ENCODE data around the gene USP1.

Gene USP1

GRCh38 chr1:62457955-62458354 lies 21.1 kb downstream of the USP1 start:
- TF ChIP-seq ZFX (IDR thresholded peaks at IDR 0.05) (no peak), CTCF (conservative IDR thresholded peaks at IDR 0.05) (no peak)
- no peak overlapping the region for H3K27ac ChIP-seq

DNA sequence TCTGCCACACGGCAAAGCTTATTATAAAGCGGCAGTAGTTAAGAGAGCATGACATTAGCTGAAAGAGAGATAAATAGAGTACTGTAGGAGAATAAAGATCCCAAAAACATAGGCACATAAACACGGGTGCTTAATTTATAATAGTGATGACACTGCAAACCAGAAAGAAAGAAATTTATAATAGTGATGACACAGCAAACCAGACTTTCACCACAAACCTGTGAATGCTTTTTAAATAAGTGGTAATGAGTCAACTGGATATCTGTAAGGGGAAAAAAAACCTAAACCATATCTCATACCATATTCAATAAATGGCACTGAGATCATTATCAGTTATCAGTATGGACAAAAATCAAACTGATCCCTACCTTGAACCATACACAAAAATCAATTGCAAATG lies 25.5 kb downstream of the USP1 start:
- no peak for TF ChIP-seq CTCF (conservative IDR thresholded peaks at IDR 0.05)
- TF ChIP-seq ZFX (IDR thresholded peaks at IDR 0.05): no peak
- no peak overlapping the region for H3K27ac ChIP-seq

- H3K27ac ChIP-seq: no peak overlapping the region
Observed at GRCh38 chr1:62467092-62467491, 30.2 kb downstream of the USP1 start.

DNA sequence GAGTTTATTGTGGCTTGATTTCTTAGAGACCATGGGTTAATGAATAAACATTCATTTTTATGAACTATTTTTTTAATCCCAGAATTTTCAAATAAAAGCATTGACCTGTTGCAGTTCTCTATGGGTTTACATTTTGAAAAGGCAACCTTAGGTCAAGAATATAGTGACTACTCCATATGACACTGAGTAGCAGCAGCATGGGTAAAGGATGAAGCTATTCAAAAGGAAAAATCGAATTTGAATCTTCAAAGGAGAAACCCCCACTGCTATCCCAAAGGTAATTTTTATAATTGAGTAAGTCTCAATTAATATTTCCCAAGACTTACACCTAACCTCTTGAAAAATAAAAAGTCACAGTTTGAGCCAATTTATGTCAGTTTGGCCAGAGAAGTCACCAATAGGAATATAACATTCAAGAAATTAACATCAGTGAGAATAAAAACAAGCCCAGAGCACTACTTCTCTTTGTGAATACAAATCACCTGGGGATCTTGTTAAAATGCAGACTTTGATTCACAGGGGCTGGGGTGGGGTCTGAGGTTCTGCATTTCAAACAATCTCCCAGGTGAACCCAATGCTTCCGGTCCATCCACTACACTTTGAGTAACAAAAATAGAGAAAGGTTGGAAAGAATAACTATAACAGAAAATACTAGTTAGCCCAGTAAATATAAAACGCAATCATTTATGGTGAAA lies 39.8 kb downstream of the USP1 start:
- no peak overlapping the region for H3K27ac ChIP-seq
- TF ChIP-seq ZFX (IDR thresholded peaks at IDR 0.05) (no peak), CTCF (conservative IDR thresholded peaks at IDR 0.05) (no peak)

More at GRCh38 chr1:62467092-62467491, 30.2 kb downstream of the USP1 start:
- TF ChIP-seq ZFX (IDR thresholded peaks at IDR 0.05): no peak
- no peak for TF ChIP-seq CTCF (conservative IDR thresholded peaks at IDR 0.05)

DNA sequence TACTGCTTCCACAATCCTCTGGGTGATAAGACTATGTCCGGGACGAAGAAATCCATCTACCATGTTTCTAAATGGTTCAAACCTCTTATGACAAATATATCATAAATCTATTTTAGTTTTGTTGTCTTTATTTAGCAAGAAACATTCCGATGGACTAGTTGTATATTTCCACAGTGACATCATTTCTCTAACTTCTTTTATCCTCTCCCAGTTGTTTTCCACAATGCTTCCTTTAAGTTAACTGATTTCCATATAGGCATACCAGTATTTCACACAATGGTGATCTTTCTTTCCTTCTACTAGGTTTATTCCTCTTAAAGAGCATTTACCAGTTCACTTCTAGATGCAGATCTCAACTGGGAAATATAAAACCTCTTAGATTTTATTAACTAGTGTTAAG lies 44.8 kb downstream of the USP1 start:
- no peak overlapping the region for H3K27ac ChIP-seq
- TF ChIP-seq CTCF (conservative IDR thresholded peaks at IDR 0.05) (no peak), ZFX (IDR thresholded peaks at IDR 0.05) (no peak)

DNA sequence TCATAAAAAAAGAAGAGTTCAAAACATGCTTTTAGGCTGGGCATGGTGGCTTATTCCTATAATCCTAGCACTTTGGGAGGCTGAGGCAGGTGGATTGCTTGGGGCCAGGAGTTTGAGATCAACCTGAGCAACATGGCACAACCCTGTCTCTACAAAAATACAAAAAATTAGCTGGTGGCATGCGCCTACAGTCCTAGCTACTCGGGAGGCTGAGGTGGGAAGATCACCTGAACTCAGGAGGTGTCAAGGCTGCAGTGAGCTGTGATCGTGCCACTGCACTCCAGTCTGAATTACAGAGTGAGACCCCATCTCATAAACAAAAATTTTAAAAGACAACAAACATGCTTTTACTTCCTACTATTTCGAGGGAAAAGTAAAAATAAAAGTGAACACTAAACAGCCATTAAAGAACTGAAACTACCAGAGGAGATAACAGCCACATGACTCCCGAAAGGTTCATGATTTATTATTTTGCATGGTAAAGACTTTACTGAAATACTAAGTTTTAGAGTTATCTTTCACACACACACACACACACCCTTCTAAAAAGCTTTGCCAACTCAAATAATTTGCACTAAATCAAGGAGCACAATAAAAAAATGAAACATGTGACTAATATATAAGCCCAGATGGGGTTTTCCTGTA lies 48.1 kb downstream of the USP1 start:
- H3K27ac ChIP-seq: no peak overlapping the region
- TF ChIP-seq CTCF (conservative IDR thresholded peaks at IDR 0.05): no peak

DNA sequence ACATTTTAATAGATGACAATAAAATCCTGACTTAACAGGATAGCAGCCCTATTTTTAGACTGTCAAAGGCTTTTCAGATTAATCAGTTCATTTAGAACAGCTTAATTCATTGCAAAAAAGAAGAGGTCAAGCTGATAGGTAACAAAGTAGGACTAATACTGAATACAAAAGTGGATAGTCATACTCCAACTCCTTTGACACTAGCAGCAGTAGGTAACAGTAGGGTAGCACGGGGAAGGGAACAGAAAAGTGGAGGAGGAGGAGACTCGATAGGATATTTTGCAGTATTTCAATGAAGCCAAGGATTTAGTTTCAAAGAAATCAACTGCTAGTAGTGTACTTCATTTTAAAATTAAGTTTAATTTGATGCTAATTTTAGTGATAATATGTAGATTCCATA lies 51.1 kb downstream of the USP1 start:
- TF ChIP-seq ZFX (IDR thresholded peaks at IDR 0.05) (no peak), CTCF (conservative IDR thresholded peaks at IDR 0.05) (no peak)
- H3K27ac ChIP-seq: no peak overlapping the region

All from C4-2B (cell line).